PC-9 (cell line): ENCODE measurements around the gene PAPSS2. TPM values are rescaled to one million over a fixed set of nuclear protein-coding genes. Genes with fewer than 3 reads are reported as not detected.

Experiments
- BruUV-seq: library from RNA; stranded (reverse); fragments of 400-500 nt; replicated peaks from 2 replicates; lab custom pipeline; 2021; lab: Mats Ljungman, UMichigan
- CTCF ChIA-PET: fragments of 300-600 bp; sonication (Branson Sonifier 250); formaldehyde crosslinking; loops from one replicate; lab custom pipeline; 2022; ENCODE audit warnings: antibody characterized with exemption; lab: Charles Lee
- POLR2A ChIA-PET: fragments of 300-600 bp; sonication (Branson Sonifier 250); formaldehyde crosslinking; loops from one replicate; lab custom pipeline; 2022; ENCODE audit warnings: antibody characterized with exemption; ENCODE audit not compliant: unreplicated experiment; lab: Charles Lee
- DNase-seq, 2 experiments: peaks; one replicate each; pipeline versions ENCODE4 v3.0.0 to v3.0.0-alpha.2; 2015 to 2022; ENCODE audit warnings: mixed read lengths in 1 of 2
- H2AFZ ChIP-seq: fragments of 200-600 bp; sonication (generic); 2 replicates; pipeline ENCODE4 v1.8.1; 2017; ENCODE audit warnings: antibody characterized with exemption
- H3F3A ChIP-seq: fragments of 200-600 bp; sonication (generic); 2 replicates; pipeline ENCODE4 v1.8.1; 2017; ENCODE audit warnings: antibody characterized with exemption, mild to moderate bottlenecking, low read depth; ENCODE audit not compliant: insufficient read depth
- H3K27ac ChIP-seq: fragments of 200-600 bp; sonication (generic); 2 replicates; pipeline ENCODE4 v1.6.1; 2016; ENCODE audit warnings: mixed run types
- H3K27me3 ChIP-seq: fragments of 200-600 bp; sonication (generic); 2 replicates; pipeline ENCODE4 v1.6.1; 2016; ENCODE audit warnings: low read depth, mixed run types; ENCODE audit not compliant: insufficient read depth
- H3K36me3 ChIP-seq: fragments of 200-600 bp; sonication (generic); 2 replicates; pipeline ENCODE4 v1.6.1; 2016; ENCODE audit warnings: low read depth, mixed run types
- H3K4me1 ChIP-seq: fragments of 200-600 bp; sonication (generic); replicated peaks from 2 replicates; pipeline ENCODE4 v1.6.1; 2016; ENCODE audit warnings: mixed run types; ENCODE audit not compliant: insufficient read depth
- H3K4me2 ChIP-seq: fragments of 200-600 bp; sonication (generic); 2 replicates; pipeline ENCODE4 v1.6.1; 2017; ENCODE audit warnings: mixed run types
- H3K4me3 ChIP-seq: fragments of 200-600 bp; sonication (generic); 2 replicates; pipeline ENCODE4 v1.6.1; 2016; ENCODE audit warnings: mixed run types
- H3K79me2 ChIP-seq: fragments of 200-600 bp; sonication (generic); 2 replicates; pipeline ENCODE4 v1.6.1; 2017; ENCODE audit warnings: low read depth, mixed run types
- H3K9me2 ChIP-seq: fragments of 200-600 bp; sonication (generic); 2 replicates; pipeline ENCODE4 v1.8.1; 2017; ENCODE audit warnings: mild to moderate bottlenecking; ENCODE audit not compliant: insufficient read depth
- H3K9me3 ChIP-seq: fragments of 200-600 bp; sonication (generic); 2 replicates; pipeline ENCODE4 v1.8.1; 2016; ENCODE audit warnings: low read depth; ENCODE audit not compliant: insufficient read depth
- H4K20me1 ChIP-seq: fragments of 200-600 bp; sonication (generic); 2 replicates; pipeline ENCODE4 v1.8.1; 2017; ENCODE audit not compliant: insufficient read depth
- CTCF ChIP-seq: fragments of 200-600 bp; sonication (generic); conservative IDR thresholded peaks from 2 replicates; pipeline ENCODE4 v1.6.1; 2017; ENCODE audit warnings: mixed run types, antibody characterized with exemption, mild to moderate bottlenecking, moderate library complexity
- EZH2 ChIP-seq: fragments of 200-600 bp; sonication (generic); IDR thresholded peaks from 2 replicates; pipeline ENCODE4 v1.8.0; 2017; ENCODE audit warnings: antibody characterized with exemption, low read depth
- intact Hi-C: fragments of 100-400 bp; cut with micrococcal nuclease; formaldehyde crosslinking; loops from one replicate; pipeline ENCODE4 v1.10.0; 2022; ENCODE audit not compliant: unreplicated experiment
- total RNA-seq: library from RNA; stranded (reverse); gene quantifications from 2 replicates; pipeline ENCODE4 v1.2.3, GENCODE V29; 2021

The PAPSS2 gene
- total RNA-seq, 1 experiment from 2014 or later, result 37.4 TPM

DNA sequence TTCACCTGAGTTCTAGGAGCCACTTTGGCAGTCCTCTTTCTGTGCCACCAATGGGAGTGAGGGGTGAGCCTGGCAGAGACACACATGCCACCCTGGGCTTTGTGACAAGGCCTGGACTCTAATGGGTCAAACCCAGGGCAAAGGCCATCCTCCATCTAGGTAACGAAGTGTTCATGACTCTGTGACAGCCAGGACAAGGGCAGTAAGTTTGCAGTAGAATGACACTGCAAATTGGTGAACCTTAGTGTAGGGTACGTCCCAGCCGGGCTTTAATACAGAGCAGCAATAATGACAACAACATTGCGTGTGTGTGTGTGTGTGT, 43.3 kb downstream of the PAPSS2 start:
- H3K27ac ChIP-seq, result no peak overlapping the region
- H4K20me1 ChIP-seq, result no peaks in the 10 kb centered on the region
- no peaks in the 10 kb centered on the region for H3K27me3 ChIP-seq
- POLR2A ChIA-PET, result no interaction called here
- peaks cover 9% of the 10 kb centered on the region; the same call in 1 of the 2 replicates for H3F3A ChIP-seq
- CTCF ChIA-PET, result no interaction called here
- no peaks in the 10 kb centered on the region for H3K36me3 ChIP-seq
- peaks cover 24% of the 10 kb centered on the region for H3K4me1 ChIP-seq
- intact Hi-C loops, result no loop called here
- no TSS peak for BruUV-seq
- H2AFZ ChIP-seq, result no peak overlapping the region
- H3K4me2 ChIP-seq, result no peak overlapping the region
- TF ChIP-seq CTCF, result no peak
- no peak for TF ChIP-seq EZH2
- H3K9me3 ChIP-seq, result no peaks in the 10 kb centered on the region
- no peak for DNase-seq
- no peak overlapping the region for H3K4me3 ChIP-seq
- H3K9me2 ChIP-seq, result no peaks in the 10 kb centered on the region
- H3K79me2 ChIP-seq, result no peaks in the 10 kb centered on the region

- Histone ChIP-seq H3K9me3 (no peaks in the 10 kb centered on the region), H3K36me3 (no peaks in the 10 kb centered on the region), H3K4me3 (no peak overlapping the region), H3K4me1 (peaks cover 24% of the 10 kb centered on the region), H3K9me2 (no peaks in the 10 kb centered on the region), H3K27me3 (no peaks in the 10 kb centered on the region), H3K27ac (no peak overlapping the region), H3K79me2 (no peaks in the 10 kb centered on the region), H3K4me2 (no peak overlapping the region), H4K20me1 (no peaks in the 10 kb centered on the region), H2AFZ (no peak overlapping the region), H3F3A (peaks cover 9% of the 10 kb centered on the region; the same call in 1 of the 2 replicates)
- ChIA-PET CTCF (no interaction called here), POLR2A (interaction anchor here (0.6 kb wide), 1 partner anchor 616 kb away, joined by 19 read pairs; no protein-coding TSS in a partner anchor)
- intact Hi-C loops, result no loop called here
- DNase-seq, result no peak
- BruUV-seq, result no TSS peak
- TF ChIP-seq CTCF, result no peak
- no peak for TF ChIP-seq EZH2
Measured at GRCh38 chr10:87703771-87704170, 44.1 kb downstream of the PAPSS2 start.

DNA sequence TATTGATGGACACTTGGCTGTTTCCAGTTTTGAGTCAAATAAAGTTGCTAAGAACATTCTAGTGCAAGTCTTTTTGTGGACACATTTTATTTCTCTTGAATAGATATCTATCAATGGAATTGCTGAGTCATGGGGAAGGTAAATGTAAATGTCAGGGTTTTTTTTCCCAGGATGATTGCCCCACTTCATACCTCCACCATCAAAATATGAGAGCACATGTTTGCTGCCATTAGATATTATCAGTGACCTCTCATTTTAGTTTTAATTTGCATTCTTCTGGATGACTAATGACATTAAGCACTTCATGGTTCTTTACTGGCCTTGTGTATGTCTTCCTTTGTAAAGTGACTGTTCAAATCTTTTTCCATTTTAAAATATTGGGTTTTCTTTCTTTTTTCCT, 45.7 kb downstream of the PAPSS2 start:
- ChIA-PET CTCF (no interaction called here), POLR2A (no interaction called here)
- TF ChIP-seq EZH2 (no peak), CTCF (no peak)
- H3K4me3 ChIP-seq, result no peak overlapping the region
- H3K36me3 ChIP-seq, result no peaks in the 10 kb centered on the region
- H3K4me1 ChIP-seq, result peaks cover 24% of the 10 kb centered on the region
- no peak overlapping the region for H2AFZ ChIP-seq
- H3K27me3 ChIP-seq, result no peaks in the 10 kb centered on the region
- H3K9me2 ChIP-seq, result no peaks in the 10 kb centered on the region
- peak in 1 of 2 experiments; percentile 82 for DNase-seq
- no peaks in the 10 kb centered on the region for H4K20me1 ChIP-seq
- no TSS peak for BruUV-seq
- H3K79me2 ChIP-seq, result no peaks in the 10 kb centered on the region
- H3K27ac ChIP-seq, result peak overlapping the region; percentile 30; the same call in 1 of the 2 replicates
- intact Hi-C loops, result loop anchor here (5.0 kb wide), 1 partner anchor 48 kb away; the partner anchor contains the start of gene PAPSS2
- no peaks in the 10 kb centered on the region for H3K9me3 ChIP-seq
- peaks cover 9% of the 10 kb centered on the region; the same call in 1 of the 2 replicates for H3F3A ChIP-seq
- H3K4me2 ChIP-seq, result no peak overlapping the region
